Neural crest cell (in vitro differentiated cells): ENCODE measurements around the gene ZDHHC16. TPM values are rescaled to one million over a fixed set of nuclear protein-coding genes. Genes with fewer than 3 reads are reported as not detected.

ENCODE experiments used
- DNase-seq: peaks from one replicate; pipeline ENCODE4 v3.0.0; 2021; ENCODE audit warnings: low read depth, mixed read lengths, low spot score
- H3K27ac Mint-ChIP-seq: one replicate; pipeline ENCODE4 v1.8.0; 2021; ENCODE audit warnings: mild to moderate bottlenecking, mixed read lengths; ENCODE audit not compliant: unreplicated experiment
- H3K27me3 Mint-ChIP-seq: 2 replicates; pipeline ENCODE4 v1.8.0; 2021; ENCODE audit warnings: low read depth, mild to moderate bottlenecking, mixed read lengths
- H3K36me3 Mint-ChIP-seq: 2 replicates; pipeline ENCODE4 v1.8.0; 2021; ENCODE audit warnings: low read depth, mild to moderate bottlenecking, mixed read lengths
- H3K4me1 Mint-ChIP-seq: 2 replicates; pipeline ENCODE4 v1.8.0; 2021; ENCODE audit warnings: mixed read lengths
- H3K4me3 Mint-ChIP-seq: one replicate; pipeline ENCODE4 v1.8.0; 2021; ENCODE audit warnings: mild to moderate bottlenecking, mixed read lengths
- H3K9me3 Mint-ChIP-seq: 2 replicates; pipeline ENCODE4 v1.8.0; 2021; ENCODE audit warnings: mixed read lengths
- CTCF ChIP-seq: fragments of 200-600 bp; sonication (generic); conservative IDR thresholded peaks from 2 replicates; pipeline ENCODE4 v1.5.0; 2021; ENCODE audit warnings: antibody characterized with exemption, mild to moderate bottlenecking
- total RNA-seq: library from RNA; stranded (reverse); gene quantifications from 2 replicates; pipeline ENCODE4 v1.2.1, GENCODE V29; 2021

The ZDHHC16 gene
- total RNA-seq, 1 donor from 2014 or later, result 58.2 TPM

- peaks cover 30% of the 10 kb centered on the region for H3K4me1 Mint-ChIP-seq
- no peak for TF ChIP-seq CTCF
- H3K4me3 Mint-ChIP-seq, result peak overlapping the region; percentile 95
- peaks cover 13% of the 10 kb centered on the region for H3K36me3 Mint-ChIP-seq
- DNase-seq, result no peak
- no peaks in the 10 kb centered on the region for H3K27me3 Mint-ChIP-seq
- no peaks in the 10 kb centered on the region for H3K9me3 Mint-ChIP-seq
- peak overlapping the region; percentile 94 for H3K27ac Mint-ChIP-seq
Observed at GRCh38 chr10:97426776-97427570, 19.0 kb upstream of the ZDHHC16 start.

DNA sequence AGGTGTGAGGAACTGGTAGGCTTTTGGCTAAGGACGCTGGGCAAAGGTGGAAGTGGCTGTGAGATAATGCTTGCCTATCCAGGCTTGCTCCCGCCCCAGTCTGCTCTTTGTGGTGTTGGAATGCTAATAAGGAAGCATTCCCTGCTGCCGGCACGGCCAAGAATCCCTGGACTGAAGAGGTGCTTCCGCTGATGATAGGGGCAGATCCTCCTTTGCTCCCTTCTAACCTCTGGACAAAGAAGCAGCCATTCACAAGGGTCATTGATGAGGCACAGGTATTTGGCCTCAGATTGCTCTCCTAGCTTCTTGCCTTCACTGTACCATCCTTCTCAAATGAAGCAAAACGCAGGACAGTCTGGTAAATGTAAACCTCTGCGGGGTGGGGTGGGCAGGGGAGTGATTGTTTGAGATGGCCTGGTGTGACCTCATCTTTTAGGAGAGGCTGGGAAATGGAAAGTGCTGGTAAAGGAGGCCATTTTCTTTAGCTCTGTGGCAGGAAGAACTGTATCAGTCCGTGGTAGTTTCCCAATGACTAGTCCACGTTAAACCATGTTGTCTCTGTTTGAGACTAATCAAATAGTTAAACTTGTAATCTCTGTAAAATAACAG is 18.3 kb upstream of the ZDHHC16 start:
- H3K9me3 Mint-ChIP-seq, result no peaks in the 10 kb centered on the region
- H3K27me3 Mint-ChIP-seq, result no peaks in the 10 kb centered on the region
- DNase-seq, result no peak
- peaks cover 16% of the 10 kb centered on the region for H3K36me3 Mint-ChIP-seq
- peaks cover 30% of the 10 kb centered on the region for H3K4me1 Mint-ChIP-seq
- TF ChIP-seq CTCF, result no peak
- peak overlapping the region; percentile 94 for H3K27ac Mint-ChIP-seq
- peak overlapping the region; percentile 95 for H3K4me3 Mint-ChIP-seq

GRCh38 chr10:97428572-97428981 is 17.4 kb upstream of the ZDHHC16 start:
- Mint-ChIP-seq H3K4me3 (peak overlapping the region; percentile 88), H3K9me3 (no peaks in the 10 kb centered on the region), H3K4me1 (peaks cover 30% of the 10 kb centered on the region), H3K27ac (peak overlapping the region; percentile 97), H3K36me3 (peaks cover 16% of the 10 kb centered on the region), H3K27me3 (no peaks in the 10 kb centered on the region)
- DNase-seq, result no peak
- TF ChIP-seq CTCF, result no peak

DNA sequence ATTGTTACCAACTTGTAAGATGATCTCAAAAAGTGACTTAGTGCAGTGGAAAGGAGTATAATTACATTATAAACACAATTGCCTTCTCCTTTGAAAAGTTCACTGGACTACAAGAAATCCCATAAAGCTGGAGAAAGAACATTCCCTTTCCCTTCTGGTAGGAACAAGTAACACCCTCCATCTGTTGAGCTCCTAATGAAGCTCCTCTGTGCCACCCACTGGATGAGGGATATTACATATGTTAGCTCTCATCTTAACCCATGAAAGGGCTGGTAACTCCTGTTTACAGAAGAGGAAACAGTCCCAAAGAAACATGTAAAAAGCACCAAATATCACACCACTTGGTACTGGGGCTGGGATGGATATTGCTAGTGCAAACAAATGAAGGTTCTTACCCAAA is 11.9 kb upstream of the ZDHHC16 start:
- Mint-ChIP-seq H3K27ac (no peak overlapping the region), H3K4me3 (peak overlapping the region; percentile 15), H3K9me3 (no peaks in the 10 kb centered on the region), H3K36me3 (peaks cover 14% of the 10 kb centered on the region), H3K27me3 (no peaks in the 10 kb centered on the region), H3K4me1 (peaks cover 4% of the 10 kb centered on the region)
- DNase-seq, result no peak
- TF ChIP-seq CTCF, result no peak

DNA sequence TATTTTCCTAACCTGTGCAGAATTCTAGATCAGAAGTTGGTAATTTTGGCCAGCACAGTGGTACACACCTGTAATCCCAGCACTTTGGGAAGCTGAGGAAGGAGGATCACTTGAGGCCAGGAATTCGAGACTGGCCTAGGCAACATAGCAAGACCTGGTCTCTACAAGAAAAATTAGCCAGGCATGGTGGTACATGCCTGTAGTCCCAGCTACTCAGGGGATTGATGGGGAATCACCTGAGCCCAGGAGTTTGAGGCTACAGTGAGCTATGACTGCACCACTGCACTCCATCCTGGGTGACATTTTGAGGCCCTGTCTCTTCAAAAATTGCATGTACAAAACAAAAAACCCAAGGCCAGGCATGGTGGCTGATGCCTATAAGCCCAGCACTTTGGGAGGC is 11.4 kb upstream of the ZDHHC16 start:
- TF ChIP-seq CTCF, result no peak
- Mint-ChIP-seq H3K4me1 (no peaks in the 10 kb centered on the region), H3K9me3 (no peaks in the 10 kb centered on the region), H3K36me3 (peaks cover 14% of the 10 kb centered on the region), H3K27me3 (no peaks in the 10 kb centered on the region), H3K27ac (no peak overlapping the region), H3K4me3 (peak overlapping the region; percentile 15)
- DNase-seq, result no peak
